ENCODE data around the gene CPED1.
A peak's percentile ranks its signal among the peaks of the same experiment; 100 is the strongest.

CPED1 gene

GRCh38 chr7:120988591-120989256, at the start of gene CPED1:
Gene CPED1 (plus strand): TSS chr7:120988711. CDS start chr7:120989622, 911 bp downstream.
- TF ChIP-seq ZFX (IDR thresholded peaks at IDR 0.05) (no peak), CTCF (conservative IDR thresholded peaks at IDR 0.05) (no peak)
- H3K27ac ChIP-seq, result no peak within 1 kb of the TSS

GRCh38 chr7:120939345-120939744, 49.2 kb upstream of the CPED1 start:
- TF ChIP-seq CTCF (conservative IDR thresholded peaks at IDR 0.05) (no peak), ZFX (IDR thresholded peaks at IDR 0.05) (no peak)
- no peak overlapping the region for H3K27ac ChIP-seq

GRCh38 chr7:120941064-120941463, 47.4 kb upstream of the CPED1 start:
- H3K27ac ChIP-seq, result no peak overlapping the region
- TF ChIP-seq CTCF (conservative IDR thresholded peaks at IDR 0.05) (peak; percentile 64), ZFX (IDR thresholded peaks at IDR 0.05) (no peak)

- TF ChIP-seq ZFX (IDR thresholded peaks at IDR 0.05), result no peak
- no peak for TF ChIP-seq CTCF (conservative IDR thresholded peaks at IDR 0.05)
- H3K27ac ChIP-seq, result no peak overlapping the region
Measured at GRCh38 chr7:120941856-120942255, 46.7 kb upstream of the CPED1 start.

GRCh38 chr7:120942861-120943260, 45.6 kb upstream of the CPED1 start:
- no peak overlapping the region for H3K27ac ChIP-seq
- TF ChIP-seq ZFX (IDR thresholded peaks at IDR 0.05), result no peak
- TF ChIP-seq CTCF (conservative IDR thresholded peaks at IDR 0.05), result no peak

GRCh38 chr7:120944826-120945562, 43.5 kb upstream of the CPED1 start:
- TF ChIP-seq ZFX (IDR thresholded peaks at IDR 0.05), result no peak
- TF ChIP-seq CTCF (conservative IDR thresholded peaks at IDR 0.05), result no peak
- no peak overlapping the region for H3K27ac ChIP-seq

GRCh38 chr7:120947980-120948379, 40.5 kb upstream of the CPED1 start:
- no peak overlapping the region for H3K27ac ChIP-seq
- no peak for TF ChIP-seq ZFX (IDR thresholded peaks at IDR 0.05)
- TF ChIP-seq CTCF (conservative IDR thresholded peaks at IDR 0.05), result no peak

Data from C4-2B (cell line).